ENCODE measurements around the gene PTPN20.

The PTPN20 gene

DNA sequence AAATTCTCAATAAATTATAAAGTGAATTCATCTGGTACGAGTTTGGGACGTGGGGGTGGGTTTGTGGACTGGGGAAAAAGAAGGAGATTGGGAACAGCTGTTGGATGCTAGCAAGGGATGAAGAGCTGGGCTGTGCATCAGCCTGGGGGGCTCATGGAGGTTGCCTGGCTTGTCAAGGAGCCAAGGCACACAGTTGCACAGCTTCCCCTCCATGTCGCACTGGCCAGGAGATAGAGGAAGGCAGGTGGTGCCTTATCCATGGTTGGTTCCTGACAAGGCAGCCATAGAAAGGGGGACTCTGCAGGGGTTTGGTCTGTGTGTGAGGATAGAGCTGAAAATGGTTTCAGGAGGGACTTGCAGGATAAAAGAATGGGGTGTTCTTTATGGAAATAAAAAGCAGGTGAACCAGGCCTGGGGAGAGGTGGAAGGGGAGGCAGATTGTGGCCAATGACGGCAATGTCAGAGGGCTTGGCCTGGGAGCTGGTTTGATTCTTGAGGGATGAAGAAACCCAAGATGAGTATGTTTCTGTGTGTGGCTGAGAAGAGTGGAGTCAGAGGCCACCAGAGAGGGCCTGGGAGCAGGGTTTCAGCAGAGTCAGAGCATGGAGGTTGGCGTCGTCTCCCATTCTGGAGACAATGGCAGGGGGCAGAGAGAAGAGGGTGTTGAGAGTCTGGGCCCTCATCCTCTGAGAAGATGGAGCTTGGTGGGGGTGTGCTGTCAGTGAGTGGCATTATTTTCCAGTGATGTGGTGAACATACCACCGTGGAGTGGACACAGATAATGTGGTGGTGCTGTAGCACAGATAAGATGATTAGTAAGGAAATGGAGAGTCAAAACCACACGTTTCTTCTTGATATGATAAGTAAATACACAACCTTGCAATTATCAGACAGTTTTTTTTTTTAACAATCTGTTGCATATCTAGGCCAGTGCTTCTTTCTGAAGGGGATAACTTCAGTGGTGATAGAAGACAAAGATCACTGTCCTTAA lies 108.2 kb downstream of the PTPN20 start:
- no peak for DNase-seq

GRCh38 chr10:47020471-47020870 lies 109.2 kb downstream of the PTPN20 start:
- no peak for DNase-seq

DNA sequence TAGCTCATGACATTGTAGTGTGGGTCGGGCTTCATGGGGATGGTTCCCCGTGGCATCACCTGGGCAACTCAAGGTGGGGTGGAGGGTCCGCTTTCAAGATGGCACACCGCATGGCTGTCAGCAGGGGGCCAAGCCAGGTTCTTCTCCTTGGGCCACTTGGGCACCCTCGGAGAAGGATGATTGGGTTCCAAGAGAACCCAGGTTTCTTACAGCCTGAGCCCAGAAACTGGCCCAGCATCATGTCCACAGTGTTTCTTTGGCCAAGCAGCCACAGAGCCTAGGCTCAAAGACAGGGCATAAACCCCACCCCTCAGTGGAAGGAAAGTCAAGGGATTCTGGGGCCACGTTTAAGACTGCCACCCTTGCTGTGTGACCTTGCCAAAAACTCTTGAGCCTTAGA lies 110.6 kb downstream of the PTPN20 start:
- no peak for DNase-seq

DNA sequence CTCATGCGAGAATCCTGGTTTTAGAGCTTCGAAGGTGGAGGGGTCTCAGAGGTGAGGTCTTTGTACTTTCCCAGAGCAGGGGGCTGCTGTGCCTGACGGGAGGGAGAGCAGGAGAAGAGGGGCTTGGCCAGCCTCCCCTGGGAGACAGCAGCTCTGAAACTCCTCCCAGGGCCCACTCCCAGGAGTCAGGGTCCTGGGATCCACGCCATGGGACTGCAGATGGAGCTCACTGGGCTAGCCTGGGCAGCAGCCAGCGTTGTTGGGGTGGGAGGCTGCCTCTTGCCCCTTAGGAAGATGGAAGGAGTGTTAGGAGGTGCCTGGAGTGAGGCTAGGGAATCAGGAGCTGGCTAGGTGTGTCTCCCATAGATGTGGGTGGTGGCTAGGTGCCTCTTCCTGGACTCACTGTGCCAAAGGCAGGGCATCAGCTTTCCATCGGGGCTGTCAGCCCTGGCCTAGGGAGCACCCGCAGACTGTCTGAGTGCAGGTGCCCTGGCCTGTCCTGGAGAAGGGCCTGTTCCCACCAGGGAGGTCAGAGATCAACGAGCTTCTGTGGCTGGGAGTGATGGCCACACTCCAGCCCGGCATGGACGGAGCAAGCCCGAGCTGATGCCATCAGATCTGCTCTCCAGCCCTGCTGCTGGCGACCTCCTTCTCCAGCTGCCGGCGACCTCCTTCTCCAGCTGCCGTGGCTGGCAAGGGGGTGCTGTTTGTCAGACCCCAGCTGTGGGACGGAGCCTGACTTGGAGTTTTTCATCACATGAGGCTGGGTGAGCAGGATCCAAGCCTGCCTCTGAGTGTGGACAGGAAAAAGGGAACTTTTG lies 111.3 kb downstream of the PTPN20 start:
- DNase-seq: no peak

GRCh38 chr10:47023237-47024045 lies 112.2 kb downstream of the PTPN20 start:
- no peak for DNase-seq

DNA sequence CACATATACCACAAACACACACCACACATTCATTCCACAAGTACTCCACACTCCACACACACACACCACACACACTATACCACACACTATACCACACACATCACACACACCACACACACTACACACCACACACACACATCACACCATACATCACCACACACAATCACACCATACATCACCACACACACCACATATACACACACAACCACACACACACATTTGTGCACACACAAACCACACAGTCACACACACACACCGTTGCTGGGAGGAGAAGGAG lies 112.8 kb downstream of the PTPN20 start:
- DNase-seq: no peak

DNA sequence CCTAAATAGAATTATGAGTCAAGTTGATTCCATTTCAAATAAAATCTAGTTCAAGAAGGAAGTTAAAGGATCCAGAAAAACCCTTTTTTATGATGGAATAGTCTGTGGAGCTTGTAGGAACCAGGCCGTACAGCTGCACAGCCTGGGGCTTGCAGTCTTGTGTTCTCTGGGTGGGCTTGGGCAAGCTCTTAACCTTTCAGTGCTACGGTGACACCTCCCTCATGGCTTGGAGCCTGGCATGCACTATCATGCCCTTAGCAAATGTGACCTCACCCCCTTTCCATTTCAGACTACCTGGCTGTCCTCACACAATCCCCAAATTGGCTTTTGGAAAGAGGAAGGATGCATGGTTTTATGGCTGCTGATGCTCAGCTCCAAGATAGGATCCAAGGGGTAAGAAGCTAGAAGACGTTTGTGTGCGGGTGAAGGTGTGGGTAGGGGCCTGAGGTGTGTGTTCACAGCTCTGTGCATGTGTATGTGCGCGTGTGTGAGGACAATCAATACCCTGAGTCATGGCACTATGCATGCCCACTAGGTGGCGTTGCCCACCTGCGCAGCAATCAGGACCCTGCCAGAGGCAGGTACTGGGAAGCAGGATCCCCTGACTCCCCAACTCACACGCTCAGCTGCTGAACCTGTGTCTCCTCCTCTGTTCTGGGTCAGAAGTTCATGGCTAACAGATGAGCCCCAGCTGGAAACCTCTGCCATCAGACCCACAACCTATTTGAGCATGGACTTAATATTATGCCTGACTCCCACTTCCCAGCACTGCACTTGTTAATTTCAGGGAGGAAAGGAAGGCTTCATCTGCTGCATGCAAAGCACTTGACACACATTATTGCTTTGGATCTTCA lies 113.4 kb downstream of the PTPN20 start:
- DNase-seq: peak in 39 of 56 donors; percentile 9 to 78 (median 43)

- DNase-seq: no peak
These were observed 114.0 kb downstream of the PTPN20 start for GRCh38 chr10:47025253-47025539.

GRCh38 chr10:47025540-47026300 lies 114.5 kb downstream of the PTPN20 start:
- no peak for DNase-seq

- DNase-seq: no peak
These were observed 115.3 kb downstream of the PTPN20 start for GRCh38 chr10:47026301-47027107.

DNA sequence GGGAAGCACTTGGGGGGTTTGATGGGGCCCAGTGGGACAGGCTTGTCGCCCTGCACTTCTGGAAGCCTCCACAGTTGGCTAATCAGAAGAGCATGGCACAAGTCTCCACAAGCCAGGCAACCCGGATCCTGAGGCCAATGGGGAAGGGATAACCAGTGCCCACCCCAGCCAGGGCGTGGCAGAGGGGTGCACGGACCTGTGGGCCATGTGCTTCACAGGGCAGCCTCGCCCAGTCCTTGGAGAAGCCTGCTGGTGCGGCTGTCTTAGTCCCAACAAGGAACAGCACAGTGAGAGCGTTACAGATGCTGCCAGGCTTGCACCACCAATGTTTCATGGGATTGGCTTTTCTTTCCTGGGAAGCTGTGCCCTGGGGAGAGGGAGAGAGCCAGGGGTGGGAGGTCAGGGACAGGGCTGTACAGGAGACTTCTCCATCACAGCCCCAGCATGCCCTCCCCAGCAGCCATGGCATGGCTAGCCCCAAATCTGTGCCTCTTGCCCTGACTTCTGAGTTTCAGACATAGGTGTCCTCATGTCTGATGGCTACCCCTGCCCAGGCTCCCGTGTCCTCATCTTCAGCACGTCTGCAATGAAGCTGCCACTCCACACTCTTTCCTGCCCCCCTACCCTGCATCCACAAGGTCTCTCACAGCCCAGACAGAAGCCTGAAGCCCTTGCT lies 116.0 kb downstream of the PTPN20 start:
- no peak for DNase-seq

GRCh38 chr10:47027784-47028260 lies 116.6 kb downstream of the PTPN20 start:
- no peak for DNase-seq

GRCh38 chr10:47028466-47028865 lies 117.2 kb downstream of the PTPN20 start:
- no peak for DNase-seq

- DNase-seq: no peak
These were observed 118.2 kb downstream of the PTPN20 start for GRCh38 chr10:47029181-47030009.

GRCh38 chr10:47030191-47030703 lies 119.0 kb downstream of the PTPN20 start:
- DNase-seq: no peak

DNA sequence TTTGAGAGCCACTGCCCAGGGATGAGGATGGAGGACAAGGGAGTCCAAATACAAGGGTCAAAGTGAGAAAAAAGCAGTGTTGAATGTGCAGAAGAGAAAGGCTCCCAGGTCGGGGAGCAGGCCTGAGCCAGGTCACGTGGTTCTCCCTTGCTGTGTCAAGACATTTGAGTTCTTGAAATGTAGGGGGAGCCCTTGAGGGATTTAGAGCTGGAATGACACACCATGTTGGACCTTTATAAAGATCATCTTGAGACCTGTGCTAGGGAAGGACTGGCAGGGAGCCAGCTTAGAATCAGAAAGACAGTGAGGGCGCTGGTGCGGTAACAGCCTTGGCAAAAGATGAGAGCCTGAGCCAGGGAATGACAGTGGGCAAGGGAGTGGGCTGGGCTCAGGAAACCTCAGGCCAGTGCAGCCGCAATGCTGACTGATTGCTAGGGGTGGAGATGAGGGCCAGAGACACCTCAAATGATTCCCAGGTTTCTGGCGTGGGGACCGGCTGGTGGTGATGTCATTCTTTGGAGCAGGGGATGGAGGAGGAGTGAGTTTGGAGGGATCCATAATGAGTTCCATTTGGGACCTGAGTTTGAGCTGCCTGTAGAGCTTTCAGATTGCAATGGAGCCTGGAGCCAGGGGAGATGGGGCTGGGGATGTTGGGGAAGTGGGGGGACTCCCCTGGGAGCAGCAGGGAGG lies 120.1 kb downstream of the PTPN20 start:
- no peak for DNase-seq
